ENCODE data around the gene TMEM256.

- no peak for TF ChIP-seq EZH2 (IDR thresholded peaks at IDR 0.05; ENCODE audit: borderline replicate concordance, low read depth, low read length, poor library complexity, severe bottlenecking)
- no peak for TF ChIP-seq CTCF (conservative IDR thresholded peaks at IDR 0.05; ENCODE audit: low read depth, low read length)
Observed at GRCh38 chr17:7421186-7421585, 17.3 kb upstream of the TMEM256 start.

All from A673 (cell line).